T47D (cell line): ENCODE measurements around the gene UIMC1.
"Not testable (repeated sequence)": the region's sequence is repeated elsewhere in the genome, so short reads cannot be mapped to it uniquely, and the experiment has no call there.

Source experiments
- DNase-seq, 2 experiments: peaks; one replicate each; pipeline versions ENCODE4 v3.0.0 to v3.0.0-alpha.2; 2011 to 2012; ENCODE audit warnings: low read depth in 1 of 2, low spot score in 1 of 2
- JUND ChIP-seq: IDR thresholded peaks from 2 replicates; pipeline ENCODE4 v1.6.1; 2012; ENCODE audit warnings: low read depth
- in situ Hi-C: cut with HindIII; loops from 2 replicates; pipeline ENCODE4 v1.10.0; 2016; ENCODE audit warnings: low sequenced_read_pairs, low pct_unique_long_range_greater_than_20kb

UIMC1 gene

GRCh38 chr5:176880366-176881020 is 126.1 kb downstream of the UIMC1 start:
- in situ Hi-C loops, result no loop called here
- DNase-seq, result no peak
- TF ChIP-seq JUND, result no peak

DNA sequence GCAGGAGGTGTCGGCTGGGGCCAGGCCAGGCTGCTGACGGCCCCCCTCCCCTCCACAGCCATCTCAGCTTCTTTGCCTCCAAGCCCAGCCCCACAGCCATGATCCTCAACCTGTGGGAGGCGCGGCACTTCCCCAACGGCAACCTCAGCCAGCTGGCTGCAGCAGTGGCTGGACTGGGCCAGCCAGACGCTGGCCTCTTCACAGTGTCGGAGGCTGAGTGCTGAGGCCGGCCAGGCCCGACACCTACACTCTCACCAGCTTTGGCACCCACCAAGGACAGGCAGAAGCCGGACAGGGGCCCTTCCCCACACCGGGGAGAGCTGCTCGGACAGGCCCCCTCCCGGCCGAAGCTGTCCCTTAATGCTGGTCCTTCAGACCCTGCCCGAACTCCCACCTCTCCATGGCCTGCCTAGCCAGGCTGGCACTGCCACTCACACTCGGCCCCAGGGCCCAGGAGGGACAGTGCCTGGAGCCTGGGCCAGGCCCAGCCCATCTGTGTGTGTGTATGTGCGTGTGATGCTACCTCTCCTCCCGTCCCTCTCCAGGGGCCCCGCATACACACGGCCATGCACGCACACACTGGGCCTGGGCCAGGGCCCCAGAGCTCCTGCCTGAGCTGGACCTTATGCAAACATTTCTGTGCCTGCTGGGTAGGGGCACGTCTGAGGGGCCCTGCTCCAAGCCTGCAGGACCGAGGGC is 126.8 kb downstream of the UIMC1 start:
- in situ Hi-C loops, result no loop called here
- no peak for TF ChIP-seq JUND
- DNase-seq, result no peak

- in situ Hi-C loops, result no loop called here
- DNase-seq, result no peak
- no peak for TF ChIP-seq JUND
Observed at GRCh38 chr5:176878906-176879662, 127.5 kb downstream of the UIMC1 start.

- in situ Hi-C loops, result no loop called here
- no peak for DNase-seq
- TF ChIP-seq JUND, result no peak
Observed at GRCh38 chr5:176878463-176878862, 128.1 kb downstream of the UIMC1 start.

- DNase-seq, result no peak
- in situ Hi-C loops, result no loop called here
- no peak for TF ChIP-seq JUND
Observed at GRCh38 chr5:176877793-176878331, 128.7 kb downstream of the UIMC1 start.

DNA sequence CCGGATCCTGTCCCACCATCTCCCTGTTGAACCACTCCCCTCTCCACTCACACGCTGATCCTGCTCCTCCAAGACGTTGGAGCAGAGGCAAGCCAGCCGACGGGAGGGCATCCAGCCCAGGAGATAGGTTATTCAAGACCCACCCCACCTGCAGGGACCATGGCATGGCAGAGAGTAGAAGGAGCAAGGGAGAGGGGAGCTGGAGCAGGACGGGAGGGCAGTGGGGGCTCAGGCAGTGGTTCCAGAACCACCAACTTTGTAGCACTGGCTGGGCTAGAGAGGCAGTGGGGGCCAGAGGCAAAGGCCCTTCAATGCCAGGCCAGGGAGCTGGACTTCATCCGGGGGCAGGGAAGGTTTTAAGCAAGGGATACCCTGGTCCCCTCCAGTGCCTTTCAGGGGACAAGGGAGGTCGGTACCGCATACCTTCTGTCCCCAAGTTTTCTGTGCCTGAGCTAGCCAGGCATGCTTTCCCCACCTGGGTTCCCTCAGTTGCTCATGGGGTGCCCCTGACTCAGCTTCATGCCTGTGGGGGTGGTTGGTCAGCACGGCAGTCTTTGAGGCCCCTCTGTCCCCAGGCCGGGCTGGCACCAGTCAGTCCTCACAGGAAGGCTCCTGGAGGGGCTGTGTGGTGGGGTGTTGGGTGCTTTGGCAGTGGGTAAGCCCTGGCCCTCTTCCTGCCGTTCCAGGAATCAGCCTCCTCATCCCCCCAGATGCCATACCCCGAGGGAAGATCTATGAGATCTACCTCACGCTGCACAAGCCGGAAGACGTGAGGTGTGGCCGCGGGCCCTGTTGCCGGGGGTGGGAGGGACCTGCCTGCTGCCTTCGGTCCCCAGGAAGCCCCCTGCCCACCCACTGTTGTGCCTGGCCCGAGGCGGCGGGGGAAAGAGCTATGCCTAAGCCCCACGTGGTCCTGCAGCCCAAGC is 129.8 kb downstream of the UIMC1 start:
- DNase-seq, result no peak
- in situ Hi-C loops, result no loop called here
- TF ChIP-seq JUND, result no peak

DNA sequence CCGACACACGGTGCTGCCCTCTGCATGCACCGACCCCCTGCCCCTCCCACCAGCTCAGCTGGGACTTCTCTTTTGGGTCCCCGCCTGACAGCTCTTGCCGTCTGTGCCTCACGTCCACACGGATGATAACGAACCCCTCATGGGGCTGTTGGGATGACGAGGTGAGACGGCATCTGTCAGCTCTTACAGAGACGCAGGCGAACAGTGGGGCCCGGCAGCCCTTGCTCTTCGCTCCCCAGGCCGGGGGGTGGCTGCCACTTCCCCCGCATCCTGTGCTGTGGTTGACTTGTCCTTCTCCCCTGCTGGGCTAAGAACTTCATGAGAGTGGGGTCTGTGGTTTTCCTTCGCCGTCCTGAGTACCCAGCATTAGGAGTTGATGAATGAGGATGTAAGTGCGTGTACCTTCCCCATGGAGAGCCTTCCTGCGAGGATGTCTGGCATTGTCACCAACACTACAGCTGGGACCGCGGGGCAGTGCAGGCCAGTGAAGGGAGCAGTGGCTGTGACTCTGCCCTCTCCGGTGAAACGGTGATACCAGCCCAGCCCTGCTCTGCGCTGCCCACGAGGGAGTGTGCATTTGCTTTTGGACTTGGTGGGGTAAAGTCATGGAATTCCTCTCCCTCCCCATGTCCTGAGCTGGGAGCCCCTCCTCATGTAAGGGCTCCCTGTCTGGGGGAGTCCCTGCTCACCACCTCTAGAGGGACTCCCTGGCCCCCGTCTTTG is 130.6 kb downstream of the UIMC1 start:
- in situ Hi-C loops, result no loop called here
- TF ChIP-seq JUND, result no peak
- no peak for DNase-seq

GRCh38 chr5:176875014-176875550 is 131.5 kb downstream of the UIMC1 start:
- in situ Hi-C loops, result no loop called here
- TF ChIP-seq JUND, result no peak
- DNase-seq, result no peak

GRCh38 chr5:176874198-176874780 is 132.3 kb downstream of the UIMC1 start:
- in situ Hi-C loops, result no loop called here
- DNase-seq, result no peak
- no peak for TF ChIP-seq JUND

- in situ Hi-C loops, result no loop called here
- DNase-seq, result no peak
- TF ChIP-seq JUND, result no peak
Observed at GRCh38 chr5:176873541-176874172, 132.9 kb downstream of the UIMC1 start.

- DNase-seq, in situ Hi-C loops: not testable (repeated sequence)
Observed at GRCh38 chr5:176873011-176873410, 133.6 kb downstream of the UIMC1 start.

DNA sequence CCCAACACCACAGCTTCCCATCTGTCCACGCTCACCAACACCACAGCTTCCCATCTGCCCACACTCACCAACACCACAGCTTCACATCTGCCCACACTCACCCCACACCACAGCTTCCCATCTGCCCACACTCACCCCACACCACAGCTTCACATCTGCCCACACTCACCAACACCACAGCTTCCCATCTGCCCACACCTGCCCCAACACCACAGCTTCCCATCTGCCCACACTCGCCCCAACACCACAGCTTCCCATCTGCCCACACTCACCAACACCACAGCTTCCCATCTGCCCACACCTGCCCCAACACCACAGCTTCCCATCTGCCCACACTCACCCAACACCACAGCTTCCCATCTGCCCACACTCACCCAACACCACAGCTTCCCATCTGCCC is 134.0 kb downstream of the UIMC1 start:
- in situ Hi-C loops, DNase-seq: not testable (repeated sequence)

DNA sequence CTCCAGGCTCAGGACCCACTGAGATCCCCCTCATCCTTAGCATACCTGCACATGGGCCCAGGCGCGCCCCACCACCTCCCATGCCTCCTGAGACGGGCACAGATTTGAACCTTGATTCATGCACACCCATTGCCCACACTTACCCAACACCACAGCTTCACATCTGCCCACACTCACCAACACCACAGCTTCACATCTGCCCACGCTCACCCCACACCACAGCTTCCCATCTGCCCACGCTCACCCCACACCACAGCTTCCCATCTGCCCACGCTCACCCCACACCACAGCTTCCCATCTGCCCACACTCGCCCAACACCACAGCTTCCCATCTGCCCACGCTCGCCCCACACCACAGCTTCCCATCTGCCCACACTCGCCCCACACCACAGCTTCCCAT is 135.9 kb downstream of the UIMC1 start:
- in situ Hi-C loops, result not testable (repeated sequence)

More for the DNA sequence above, 135.9 kb downstream of the UIMC1 start:
- DNase-seq, result not testable (repeated sequence)
